KBM-7 (cell line): ENCODE measurements around the gene ERCC2.
"Not testable (repeated sequence)": the region's sequence is repeated elsewhere in the genome, so short reads cannot be mapped to it uniquely, and the experiment has no call there.

Source experiments
- DNase-seq: peaks from one replicate; pipeline ENCODE4 v3.0.0-alpha.2; 2015
- in situ Hi-C: fragments of 300-500 bp; cut with MboI; formaldehyde crosslinking; loops from 2 replicates; pipeline ENCODE4 v1.14.3; 2020; ENCODE audit warnings: low sequenced_read_pairs, low pct_unique_long_range_greater_than_20kb, mixed read lengths

The ERCC2 gene

DNA sequence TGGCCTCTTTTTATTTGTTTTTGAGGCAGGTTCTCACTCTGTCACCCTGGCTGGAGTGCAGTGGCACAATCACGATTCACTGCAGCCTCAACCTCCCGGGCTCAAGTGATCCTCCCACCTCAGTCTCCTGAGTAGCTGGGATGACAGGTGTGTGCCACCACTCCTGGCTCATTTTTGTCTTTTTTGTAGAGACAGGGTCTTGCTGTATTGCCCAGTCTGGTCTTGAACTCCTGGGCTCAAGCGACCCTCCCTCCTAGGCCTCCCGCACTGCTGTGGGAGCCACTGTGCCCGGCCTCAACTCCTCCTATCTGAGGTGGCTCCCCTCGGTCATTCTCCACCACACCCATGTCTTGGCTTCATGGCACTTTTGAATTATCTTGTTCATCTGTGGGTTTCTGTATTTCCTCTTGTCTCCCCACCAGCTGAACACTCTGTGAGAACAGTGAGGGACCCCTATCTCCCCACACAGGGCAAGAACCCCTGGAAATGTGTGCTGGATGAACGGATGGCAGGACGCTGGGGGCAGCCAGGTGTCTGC, 55.6 kb downstream of the ERCC2 start:
- in situ Hi-C loops: no loop called here

DNA sequence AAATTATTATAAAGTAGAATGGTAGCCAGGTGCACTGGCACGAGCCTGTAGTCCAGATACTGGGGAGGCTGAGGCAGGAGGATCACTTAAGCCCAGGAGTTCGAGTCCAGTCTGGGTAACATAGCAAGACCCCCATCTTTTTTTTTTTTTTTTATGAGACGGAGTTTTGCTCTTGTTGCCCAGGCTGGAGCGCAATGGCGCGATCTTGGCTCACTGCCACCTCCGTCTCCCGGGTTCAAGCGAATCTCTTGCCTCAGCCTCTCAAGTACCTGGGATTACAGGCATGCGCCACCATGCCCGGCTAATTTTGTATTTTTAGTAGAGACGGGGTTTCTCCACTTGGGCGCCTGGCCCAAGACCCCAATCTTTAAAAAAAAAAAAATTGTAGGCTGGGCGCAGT, 58.1 kb downstream of the ERCC2 start:
- DNase-seq, in situ Hi-C loops: not testable (repeated sequence)

More for the DNA sequence above, 55.6 kb downstream of the ERCC2 start:
- no peak for DNase-seq

DNA sequence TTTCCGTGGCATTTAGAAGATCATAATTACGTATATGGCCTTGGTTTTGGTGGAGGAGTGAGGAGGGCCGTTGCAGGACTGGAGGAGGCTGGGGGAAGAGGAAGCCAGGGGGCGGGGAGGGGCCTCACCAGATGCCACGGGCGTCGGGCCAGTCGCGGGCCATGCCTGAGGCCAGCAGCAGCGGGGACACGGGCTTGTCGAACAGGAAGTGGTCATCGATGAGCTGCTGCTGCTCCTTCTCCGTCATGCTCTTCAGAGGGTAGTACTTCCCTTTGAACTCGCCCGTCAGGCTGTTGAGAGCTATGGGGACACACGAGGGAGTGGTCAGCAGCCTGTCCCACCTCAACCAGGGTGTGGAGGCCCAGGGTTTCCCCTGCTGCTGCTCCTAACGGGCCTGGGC, 58.8 kb downstream of the ERCC2 start:
- in situ Hi-C loops: no loop called here
- DNase-seq: peak; percentile 59

DNA sequence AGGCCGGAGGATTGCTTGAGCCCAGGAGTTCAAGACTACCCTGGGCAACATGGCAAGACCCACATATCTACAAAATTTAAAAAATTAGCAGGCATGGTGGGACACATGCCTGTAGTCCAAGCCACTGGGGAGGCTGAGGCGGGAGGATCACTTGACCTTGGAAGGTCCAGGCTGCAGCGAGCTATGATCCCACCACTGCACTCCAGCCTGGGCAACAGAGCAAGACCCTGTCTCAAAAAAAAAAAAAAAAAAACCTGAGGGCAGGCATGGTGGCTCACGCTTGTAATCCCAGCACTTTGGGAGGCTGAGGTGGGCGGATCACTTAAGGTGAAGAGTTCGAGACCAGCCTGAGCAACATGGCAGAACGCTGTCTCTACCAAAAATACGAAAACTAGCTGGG, 61.1 kb downstream of the ERCC2 start:
- in situ Hi-C loops, DNase-seq: not testable (repeated sequence)

DNA sequence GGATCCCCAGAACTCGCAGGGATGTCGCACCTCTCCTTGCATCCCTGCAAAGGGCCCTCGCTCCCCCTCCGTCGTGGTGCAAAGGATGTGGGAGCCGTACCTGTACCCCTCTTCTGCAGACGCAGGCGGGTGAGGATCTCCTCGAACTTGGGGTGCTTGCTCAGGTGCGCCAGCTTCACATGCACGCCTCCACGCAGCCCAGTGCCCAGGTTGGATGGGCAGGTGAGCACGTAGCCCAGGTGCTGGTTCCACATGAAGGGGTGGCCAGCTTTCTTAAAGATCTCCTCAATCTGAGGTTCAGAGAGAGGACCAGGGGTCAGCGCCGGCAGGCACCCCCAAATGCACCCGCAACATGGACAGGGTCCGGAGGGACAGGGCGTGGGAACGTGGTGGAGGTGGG, 63.0 kb downstream of the ERCC2 start:
- in situ Hi-C loops: no loop called here
- no peak for DNase-seq

DNA sequence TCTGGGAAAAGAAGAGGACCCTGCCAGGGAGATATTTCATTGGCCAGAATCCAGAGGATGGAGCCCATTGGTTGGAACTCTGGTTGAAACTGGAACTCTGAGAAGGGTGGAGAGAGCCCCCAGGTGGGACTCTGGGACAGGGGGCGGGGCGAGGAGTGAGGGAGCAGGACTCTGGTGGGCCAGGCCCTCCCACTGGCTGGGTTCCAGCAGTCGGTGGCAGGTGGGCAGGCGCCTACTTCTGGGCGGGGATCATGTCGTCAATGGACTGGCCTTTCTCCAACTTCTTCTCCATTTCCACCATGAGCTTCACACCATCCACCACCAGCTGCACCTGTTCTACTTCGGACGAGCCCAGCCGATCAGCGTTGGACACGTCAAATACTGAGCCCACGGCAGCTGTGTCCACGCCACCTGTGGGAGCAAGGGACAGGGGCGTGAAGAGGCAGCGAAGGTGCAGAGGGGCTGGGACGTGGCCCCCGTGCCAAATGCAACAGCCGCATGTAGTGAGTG, 63.8 kb downstream of the ERCC2 start:
- in situ Hi-C loops: no loop called here
- DNase-seq: peak; percentile 21

DNA sequence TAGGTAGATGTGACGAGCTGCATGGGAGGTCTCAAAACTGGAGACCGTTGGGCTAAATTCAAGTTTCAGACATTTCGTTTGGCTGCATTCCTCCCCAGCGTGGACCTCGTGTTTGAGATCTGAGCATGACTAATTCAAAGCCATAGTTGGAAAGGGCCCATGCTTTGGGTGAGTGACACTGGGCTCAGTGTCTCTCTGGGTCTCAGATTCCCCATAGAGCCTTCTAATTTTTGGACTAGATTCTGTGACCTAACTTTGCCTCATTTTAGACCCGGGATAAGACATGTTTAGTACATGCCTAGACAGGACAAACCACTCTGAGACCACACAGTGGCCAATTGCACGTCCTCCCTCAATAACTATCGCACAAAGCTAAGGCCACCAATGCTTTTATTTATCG, 64.3 kb downstream of the ERCC2 start:
- no peak for DNase-seq
- in situ Hi-C loops: no loop called here

DNA sequence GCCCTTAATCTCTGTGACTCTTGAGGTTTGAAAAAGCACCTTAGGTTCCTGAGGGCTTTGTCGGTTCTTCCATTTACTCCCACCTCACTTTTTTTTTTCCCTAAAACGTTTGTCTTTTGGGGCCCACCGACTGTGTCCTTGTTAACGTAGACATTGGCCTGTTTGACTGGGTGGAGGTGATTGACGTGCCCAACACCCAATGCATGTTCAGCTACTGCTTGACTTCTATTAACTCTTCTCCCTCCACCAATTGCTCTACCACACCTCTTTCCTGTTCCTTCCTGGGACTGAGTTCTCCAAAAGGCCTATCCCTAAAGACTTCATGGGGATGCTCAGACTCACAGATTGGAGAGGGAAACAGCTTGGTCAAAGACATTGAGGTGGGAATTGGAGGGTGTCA, 65.0 kb downstream of the ERCC2 start:
- in situ Hi-C loops: no loop called here
- no peak for DNase-seq

DNA sequence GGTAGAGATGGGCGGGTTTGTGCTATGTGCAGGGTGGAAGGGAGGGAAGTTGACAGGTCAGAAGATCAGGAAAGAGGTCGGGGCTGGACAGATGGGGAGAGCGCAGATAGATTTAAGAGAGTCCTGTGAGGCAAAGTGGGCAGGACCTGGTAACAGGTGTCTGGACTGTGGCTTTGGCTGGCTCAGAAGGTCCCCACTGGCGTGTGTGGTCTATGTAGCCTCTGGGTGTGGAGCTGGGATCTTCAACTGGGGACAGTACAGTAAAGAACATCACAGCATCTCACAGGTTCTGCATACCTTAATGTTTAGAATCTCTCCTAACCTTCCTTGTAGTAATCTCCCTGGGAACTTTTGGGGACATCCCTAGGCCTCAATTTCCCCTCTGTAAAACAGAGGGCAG, 65.4 kb downstream of the ERCC2 start:
- DNase-seq: no peak
- in situ Hi-C loops: no loop called here

DNA sequence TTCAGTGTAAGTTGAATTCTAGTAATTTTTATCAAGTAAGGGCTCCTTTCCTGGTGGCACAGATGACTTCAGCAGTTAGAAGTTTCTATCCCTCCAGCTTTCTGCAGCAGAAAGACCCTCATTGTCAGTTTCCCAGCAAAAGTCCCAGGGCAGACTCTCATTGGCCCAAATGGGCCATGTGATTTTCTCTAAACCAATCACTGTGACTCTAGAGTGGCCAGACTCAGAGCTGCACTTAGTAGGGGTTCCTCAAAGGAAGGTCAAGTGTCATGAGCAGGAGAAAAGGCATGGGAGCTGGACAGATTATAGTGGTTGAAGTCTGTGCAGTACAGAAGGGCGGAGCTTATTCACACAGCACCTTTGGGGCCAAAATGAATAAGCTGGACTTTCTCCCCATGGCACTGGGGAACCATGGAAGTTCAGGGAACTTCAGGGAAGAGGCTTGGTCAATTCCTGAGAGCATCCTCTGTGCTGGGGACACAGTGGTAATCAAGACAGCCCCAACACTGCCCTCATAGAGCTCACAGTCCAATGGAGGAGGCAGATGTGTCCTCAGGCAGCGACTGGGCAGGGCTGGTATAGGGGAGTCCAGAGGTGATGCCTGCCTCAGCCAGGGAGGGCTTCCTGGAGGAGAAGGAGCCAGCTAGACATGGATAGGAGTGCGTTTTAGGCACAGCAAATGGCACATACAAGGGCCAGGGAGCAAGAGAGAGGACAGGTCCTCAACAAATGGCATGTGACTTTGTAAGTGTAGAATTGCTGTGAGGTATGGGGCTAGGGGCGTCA, 66.0 kb downstream of the ERCC2 start:
- DNase-seq: no peak
- in situ Hi-C loops: no loop called here

DNA sequence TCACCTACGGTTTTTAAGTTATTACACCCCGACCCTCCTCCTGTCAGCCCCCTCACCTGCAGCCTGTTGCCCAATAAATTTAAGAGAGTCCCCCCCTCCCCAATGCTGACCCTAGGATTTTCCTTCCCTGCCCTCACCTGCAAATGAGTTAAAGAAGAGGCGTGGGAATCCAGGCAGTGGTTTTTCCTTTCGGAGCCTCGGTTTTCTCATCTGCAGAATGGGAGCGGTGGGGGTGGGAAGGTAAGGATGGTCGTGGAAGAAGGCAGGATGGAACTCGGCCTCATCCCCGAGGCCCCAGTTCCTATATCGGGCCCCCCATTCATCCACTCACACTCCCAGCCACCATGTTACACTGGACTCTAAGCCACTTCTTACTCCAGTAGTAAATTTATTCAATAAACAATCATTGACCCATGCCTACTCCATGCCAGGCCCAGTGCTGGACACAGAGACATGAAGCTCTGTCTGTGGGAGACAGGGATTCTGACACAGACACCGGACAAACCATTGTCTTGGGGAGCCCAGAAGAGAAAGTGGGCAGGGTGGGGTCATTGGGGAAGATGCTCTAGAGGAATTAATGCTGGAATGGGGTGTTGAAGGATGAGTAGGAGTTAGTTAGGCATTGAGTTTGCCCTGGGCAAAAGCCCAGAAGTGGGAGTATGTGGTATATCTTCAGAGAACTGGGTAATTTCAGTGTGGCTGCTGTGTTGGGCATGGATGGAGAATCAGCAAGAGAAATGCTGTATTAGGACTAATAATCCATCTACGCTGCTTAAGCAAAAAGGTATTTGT, 66.9 kb downstream of the ERCC2 start:
- in situ Hi-C loops: no loop called here
- no peak for DNase-seq

DNA sequence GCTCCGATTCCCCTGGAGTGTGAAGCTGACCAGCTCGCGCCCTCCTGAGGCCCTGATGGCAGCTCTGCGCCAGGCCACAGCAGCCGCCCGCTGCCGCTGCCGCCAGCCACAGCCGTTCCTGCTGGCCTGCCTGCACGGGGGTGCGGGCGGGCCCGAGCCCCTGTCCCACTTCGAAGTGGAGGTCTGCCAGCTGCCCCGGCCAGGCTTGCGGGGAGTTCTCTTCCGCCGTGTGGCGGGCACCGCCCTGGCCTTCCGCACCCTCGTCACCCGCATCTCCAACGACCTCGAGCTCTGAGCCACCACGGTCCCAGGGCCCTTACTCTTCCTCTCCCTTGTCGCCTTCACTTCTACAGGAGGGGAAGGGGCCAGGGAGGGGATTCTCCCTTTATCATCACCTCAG, 68.0 kb downstream of the ERCC2 start:
- in situ Hi-C loops: no loop called here
- no peak for DNase-seq
